HG02588 (cell line): ENCODE results near the gene BLID.

ENCODE experiments used
- ATAC-seq: cut with Tn5 transposase; IDR thresholded peaks from one replicate; pipeline ENCODE4 v1.9.1; 2021; ENCODE audit warnings: mild to moderate bottlenecking, moderate library complexity; ENCODE audit not compliant: unreplicated experiment

Gene BLID

GRCh38 chr11:122107045-122107444, 9.0 kb downstream of the BLID start:
- no peak for ATAC-seq

GRCh38 chr11:122105044-122105758, 10.8 kb downstream of the BLID start:
- ATAC-seq, result no peak

DNA sequence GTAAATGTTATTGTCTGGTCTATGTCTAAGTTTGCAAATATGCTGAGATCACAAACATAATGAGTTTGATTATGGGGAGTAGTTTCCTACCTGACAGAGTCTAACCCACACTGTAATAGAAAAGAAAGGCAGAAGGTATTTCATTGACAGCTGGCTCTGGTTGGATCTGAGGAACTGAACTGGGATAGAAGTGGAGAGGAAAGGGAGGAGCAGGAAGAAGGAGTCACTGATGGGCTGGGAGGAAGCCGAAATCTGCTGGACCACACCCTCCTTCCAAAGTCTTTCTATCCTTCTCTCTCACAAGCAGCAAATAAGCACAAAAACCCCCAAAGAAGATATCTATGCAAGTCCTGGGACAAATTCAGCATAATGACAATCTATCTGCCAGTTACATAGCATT, 11.7 kb downstream of the BLID start:
- ATAC-seq, result no peak

- no peak for ATAC-seq
These were observed 12.3 kb downstream of the BLID start for GRCh38 chr11:122103726-122104125.

GRCh38 chr11:122103321-122103720, 12.7 kb downstream of the BLID start:
- ATAC-seq, result no peak

- no peak for ATAC-seq
These were observed 13.6 kb downstream of the BLID start for GRCh38 chr11:122102426-122102825.

DNA sequence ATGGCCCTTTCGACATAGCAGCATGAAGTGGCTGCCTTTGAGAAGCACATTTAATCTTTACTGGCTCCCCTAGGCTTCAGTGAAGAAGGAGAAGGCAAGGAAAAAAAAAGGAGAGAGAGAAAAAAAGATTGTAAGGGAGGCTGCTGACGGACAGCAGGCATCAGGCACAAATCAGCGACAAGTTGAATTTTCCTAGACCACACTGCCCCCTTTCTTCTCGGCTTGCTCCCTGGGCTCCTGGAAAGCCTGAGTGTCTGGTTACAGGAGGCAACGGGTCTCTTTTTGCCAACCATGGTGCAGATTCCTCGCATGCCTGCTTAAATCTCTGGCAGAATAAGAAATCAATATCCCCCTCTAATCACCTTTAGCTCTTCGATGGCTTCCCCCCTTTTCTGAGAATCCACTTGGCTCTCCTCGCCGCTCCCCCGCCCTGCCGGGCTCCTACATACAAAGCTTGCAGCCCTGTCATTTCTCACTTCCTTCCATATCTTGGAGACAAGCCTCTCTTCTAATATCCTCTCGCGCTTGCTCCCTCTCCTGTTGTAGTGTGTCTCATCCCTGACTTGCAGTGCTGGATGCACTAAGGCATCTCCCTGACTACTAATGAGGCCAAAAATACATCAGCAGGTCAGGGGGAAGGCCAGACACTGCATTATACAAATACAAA, 14.3 kb downstream of the BLID start:
- ATAC-seq, result no peak

- no peak for ATAC-seq
These were observed 15.3 kb downstream of the BLID start for GRCh38 chr11:122100756-122101080.

GRCh38 chr11:122100037-122100755, 15.8 kb downstream of the BLID start:
- ATAC-seq, result no peak

DNA sequence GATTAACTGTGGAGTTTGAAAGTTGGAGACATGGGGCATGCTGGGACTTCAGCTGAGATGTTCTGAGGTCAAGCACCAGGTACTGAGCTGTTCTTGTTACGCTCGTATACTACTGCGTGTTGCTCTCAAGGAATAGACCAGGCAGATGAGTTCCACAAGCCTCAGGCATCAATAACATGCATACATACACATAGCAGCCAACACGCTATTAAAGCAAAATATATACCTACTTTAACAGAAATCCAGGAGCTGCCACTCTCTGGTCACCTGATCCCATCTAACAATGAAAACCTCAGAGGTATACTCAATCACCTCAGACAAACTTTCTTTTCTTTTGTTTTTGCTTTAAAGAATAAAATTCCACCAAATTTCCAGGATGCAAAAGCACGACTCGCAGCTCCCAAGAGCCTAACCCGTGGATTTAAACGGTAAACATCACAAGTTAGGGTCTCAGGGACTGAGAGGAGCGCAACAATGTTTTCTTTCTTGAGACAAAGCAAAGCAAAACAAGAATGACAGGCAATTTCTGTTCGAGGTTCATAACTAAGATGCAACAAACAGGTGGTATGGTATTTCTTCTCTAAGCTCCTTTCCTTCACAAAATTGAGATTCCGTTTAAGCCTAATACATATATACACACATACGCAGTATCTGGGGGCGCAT, 16.5 kb downstream of the BLID start:
- no peak for ATAC-seq

- no peak for ATAC-seq
These were observed 17.6 kb downstream of the BLID start for GRCh38 chr11:122098261-122098980.

GRCh38 chr11:122097419-122098001, 18.5 kb downstream of the BLID start:
- ATAC-seq, result no peak

DNA sequence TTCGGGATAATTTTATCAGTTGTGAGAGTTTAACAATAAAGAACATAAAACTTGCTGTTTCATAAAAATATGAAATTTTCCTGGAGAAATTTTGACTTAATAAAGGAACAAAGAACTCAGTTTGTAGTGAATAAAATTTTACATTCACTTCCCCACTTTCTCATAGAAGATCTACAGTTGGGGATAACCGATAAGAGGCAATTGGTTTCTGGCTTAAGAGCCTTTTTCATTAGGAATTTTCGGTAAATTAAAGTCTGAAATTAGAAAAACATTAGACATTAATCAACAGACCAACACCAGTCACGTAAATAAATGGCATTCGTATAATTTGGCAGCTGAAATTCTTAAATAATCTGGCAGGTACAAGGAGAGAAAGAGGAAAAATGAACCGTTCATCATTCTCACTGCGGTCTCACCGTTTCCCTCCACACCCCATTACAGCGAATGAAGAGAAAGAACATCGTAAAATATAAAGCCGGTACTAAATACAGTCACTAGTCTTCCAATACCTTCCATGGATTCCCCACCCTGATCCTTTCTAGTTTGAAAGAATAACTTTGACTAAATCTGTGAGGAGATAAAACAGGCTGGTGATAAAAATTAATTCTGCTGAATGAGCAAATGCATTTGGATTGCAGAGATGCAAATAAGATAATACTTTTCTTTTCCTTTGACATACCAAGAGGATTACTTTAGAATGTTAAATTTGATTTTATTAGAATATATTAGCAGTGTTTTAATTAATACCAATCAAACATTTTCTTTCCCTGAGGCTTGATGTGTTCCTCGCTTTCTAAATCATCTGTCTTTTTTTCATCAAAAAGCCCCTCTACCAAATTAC, 19.5 kb downstream of the BLID start:
- ATAC-seq, result no peak

DNA sequence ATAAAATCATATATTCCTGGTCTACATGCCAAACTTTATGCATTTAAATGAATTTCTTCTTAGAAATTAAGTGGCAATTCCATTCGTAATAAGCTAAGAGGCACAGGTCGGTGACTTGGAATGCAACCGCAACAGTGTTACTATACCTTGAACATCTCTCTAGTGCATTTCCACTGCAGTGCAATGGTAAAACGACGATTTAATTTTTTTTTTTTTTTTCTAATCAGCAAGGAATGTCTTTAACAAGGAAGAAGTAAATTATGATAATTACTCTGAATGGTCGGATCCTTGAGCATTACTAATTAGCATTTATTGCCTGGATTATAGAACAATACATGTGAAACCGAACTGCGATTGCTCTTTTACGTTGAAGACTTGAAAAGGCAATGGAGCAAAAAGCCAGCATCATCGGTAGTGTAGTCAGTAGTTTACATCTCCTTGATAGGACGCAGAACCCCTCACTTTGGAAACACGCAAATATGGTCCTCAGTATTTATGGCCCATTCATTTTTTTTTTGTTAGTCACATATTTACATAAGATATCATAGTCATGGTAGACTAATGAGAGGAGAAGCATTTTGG, 20.2 kb downstream of the BLID start:
- no peak for ATAC-seq

DNA sequence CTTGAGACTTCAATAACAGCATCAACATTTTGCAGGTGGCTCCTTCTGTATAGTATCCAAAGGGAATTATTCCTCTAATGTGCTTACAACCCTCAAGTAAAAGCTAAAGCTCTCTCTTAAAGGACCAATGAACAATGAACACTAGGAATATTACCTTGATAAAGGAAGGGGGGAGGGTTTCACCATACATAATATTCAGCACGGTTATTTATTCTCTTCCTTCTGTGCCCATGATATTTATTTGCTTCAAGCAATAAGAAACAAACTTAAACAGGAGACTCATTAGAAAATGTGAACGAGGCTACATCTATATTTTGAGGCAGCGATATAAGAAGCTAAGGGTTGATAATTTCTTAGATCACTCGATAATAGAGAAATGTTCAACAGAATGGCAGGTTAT, 21.2 kb downstream of the BLID start:
- ATAC-seq, result no peak

GRCh38 chr11:122093731-122094275, 22.2 kb downstream of the BLID start:
- no peak for ATAC-seq

DNA sequence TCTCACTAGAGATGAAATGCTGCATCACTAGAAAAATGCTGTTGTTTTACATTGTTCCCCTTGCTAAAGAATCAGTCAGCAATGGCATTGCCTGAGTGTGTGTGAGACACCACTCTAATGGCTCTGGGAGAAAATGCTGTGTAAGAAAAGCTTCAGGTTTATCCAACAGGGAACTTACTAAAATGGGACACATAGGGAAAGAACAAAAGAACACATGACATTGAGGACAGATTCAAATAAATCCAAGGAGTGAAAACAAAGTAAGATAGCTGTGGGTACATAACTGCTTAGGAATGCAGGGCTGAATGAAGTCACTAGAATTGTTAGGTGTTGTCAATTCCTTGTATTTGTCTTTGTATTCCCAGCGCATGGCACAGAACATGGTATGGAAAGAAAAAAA, 24.2 kb downstream of the BLID start:
- ATAC-seq, result no peak

GRCh38 chr11:122089111-122089510, 26.9 kb downstream of the BLID start:
- no peak for ATAC-seq

GRCh38 chr11:122085712-122086111, 30.3 kb downstream of the BLID start:
- no peak for ATAC-seq
